NCI-H1930 (cell line): ENCODE results near the gene CA4.
"Not testable (repeated sequence)": the region's sequence is repeated elsewhere in the genome, so short reads cannot be mapped to it uniquely, and the experiment has no call there.

ENCODE experiments used
- DNase-seq, 2 experiments: peaks; one replicate each; lab custom pipeline; 2025; lab: John Stamatoyannopoulos, UW

Gene CA4

GRCh38 chr17:60174767-60175166 lies 25.0 kb downstream of the CA4 start:
- DNase-seq, result not testable (repeated sequence)

DNA sequence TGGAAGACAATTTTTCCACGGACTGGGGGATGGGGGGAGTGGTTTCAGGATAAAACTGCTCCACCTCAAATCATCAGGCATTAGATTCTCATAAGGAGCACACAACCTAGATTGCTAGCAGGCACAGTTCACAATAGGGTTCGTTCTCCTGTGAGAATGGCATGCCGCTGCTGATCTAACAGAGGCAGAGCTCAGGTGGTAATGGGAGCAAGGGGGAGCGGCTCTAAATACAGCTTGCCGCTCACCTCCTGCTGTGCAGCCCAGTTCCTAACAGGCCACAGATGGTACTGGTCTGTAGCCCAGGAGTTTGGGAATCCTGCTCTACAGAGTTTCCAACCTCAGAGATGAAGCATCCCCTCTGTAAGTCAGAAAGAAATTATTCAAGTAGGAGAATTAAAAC lies 27.0 kb downstream of the CA4 start:
- DNase-seq, result not testable (repeated sequence)

GRCh38 chr17:60178180-60178579 lies 28.4 kb downstream of the CA4 start:
- DNase-seq, result not testable (repeated sequence)

DNA sequence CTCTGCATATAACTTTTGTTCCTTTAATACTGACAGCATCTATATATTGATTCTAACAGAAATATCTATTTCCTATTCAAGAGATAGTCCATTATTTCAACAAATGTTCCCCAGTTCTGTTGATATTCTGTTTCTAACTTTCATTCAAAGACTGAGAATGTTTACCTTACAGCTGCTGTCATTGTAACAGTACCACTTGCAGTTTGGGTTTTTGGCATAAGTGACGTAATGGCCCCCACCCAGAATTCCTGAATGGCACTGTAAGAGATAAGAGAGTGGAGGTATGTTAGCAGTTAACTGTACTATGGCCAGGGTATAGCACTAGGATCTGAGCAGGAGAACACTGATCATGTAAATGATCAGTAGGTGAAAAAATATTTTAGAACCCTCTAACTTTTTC lies 30.6 kb downstream of the CA4 start:
- not testable (repeated sequence) for DNase-seq

- not testable (repeated sequence) for DNase-seq
Measured at GRCh38 chr17:60186372-60186771, 36.6 kb downstream of the CA4 start.

DNA sequence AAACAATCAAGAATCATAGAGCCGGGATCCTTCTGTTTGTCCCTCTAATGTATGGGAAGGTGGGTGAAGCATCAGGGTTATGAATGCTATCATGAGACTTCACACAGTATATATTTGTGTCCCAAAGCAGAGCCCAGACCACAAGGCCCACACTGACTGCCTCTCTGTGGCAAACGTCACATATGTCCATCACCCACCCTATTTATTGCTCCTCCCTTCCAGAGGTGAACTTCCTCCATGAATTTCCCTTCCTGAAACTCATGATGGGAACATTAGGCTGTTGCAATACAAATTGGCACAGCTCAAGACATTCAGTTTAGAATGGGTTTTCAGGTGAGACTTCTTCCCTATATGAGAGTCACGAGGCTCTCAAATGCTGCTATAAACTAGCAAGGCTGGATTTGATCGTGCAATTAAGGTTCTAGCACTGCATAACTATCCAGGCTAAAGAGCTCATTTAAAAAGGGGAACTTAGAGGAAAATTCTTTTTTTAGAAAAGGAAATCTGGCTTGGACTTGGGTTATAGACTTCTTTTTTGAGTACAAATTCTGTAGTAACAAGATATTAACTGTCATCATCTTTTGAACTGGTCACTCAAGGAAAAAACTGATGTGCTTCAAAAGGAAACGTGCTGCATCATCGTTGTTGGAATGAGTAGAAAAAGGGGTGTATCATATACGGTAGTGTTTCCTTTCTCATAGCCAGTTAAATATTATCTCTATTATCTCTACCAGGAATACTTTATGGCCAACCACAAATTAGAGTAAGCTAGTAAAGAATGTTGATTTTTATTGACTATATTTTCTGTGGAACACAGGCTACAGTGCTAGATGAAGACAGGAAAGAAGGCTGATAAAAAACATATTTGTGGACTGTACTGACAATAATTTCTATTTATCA lies 37.3 kb downstream of the CA4 start:
- DNase-seq, result not testable (repeated sequence)

GRCh38 chr17:60188759-60189158 lies 39.0 kb downstream of the CA4 start:
- no peak for DNase-seq

DNA sequence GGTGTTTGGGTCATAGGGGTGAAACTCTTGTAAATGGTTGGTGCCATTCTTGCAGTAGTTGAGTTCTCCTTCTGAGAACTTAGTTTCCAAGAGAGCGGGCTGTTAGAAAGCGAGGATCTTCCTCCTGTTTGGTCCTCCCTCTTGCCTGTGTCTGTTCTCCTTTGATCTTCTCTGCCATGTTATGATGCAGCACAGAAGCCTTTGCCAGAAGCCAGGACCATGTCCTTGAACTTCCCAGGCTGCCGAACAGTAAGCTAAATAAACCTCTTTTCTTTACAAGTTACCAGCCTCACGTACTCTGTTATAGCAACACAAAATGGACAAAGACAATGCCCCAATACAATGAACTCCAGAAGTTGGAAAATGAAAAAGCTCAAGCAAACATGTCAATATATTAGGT lies 40.3 kb downstream of the CA4 start:
- DNase-seq, result not testable (repeated sequence)

DNA sequence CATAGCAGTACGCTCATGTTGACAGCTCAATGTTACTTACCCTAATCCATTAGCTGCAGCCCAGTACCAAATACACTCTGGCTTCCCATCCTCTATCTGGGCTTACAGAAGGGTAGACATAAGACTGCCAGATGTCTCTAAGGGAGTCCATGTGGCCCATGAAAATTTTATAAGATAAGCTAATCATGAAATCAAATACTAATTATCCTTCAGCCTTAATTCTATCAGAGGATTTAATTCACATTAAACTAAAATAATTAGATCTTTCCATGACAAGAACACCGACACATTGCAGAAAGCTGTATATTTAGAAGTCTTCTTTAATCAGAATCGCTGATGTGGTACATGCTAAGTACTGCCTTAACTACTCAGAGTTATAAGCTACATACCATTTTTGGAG lies 43.3 kb downstream of the CA4 start:
- DNase-seq, result not testable (repeated sequence)

DNA sequence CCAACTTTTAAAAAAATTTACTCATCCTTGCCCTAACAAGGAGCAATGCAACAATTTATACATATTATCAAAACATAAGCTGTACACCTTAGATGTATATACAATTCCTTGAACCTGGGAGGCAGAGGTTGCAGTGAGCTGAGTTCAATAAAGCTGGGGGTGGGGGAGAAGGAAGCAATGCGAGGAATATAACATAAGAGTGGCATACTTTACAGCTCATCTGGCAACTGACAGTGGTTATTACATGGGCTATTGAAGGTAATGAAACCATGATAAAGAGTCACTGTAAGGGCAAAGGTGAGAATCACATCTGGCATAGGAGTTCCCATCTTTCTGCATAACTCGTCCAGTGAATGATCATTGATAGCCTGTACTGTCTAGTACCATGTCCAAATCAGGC lies 43.7 kb downstream of the CA4 start:
- no peak for DNase-seq

DNA sequence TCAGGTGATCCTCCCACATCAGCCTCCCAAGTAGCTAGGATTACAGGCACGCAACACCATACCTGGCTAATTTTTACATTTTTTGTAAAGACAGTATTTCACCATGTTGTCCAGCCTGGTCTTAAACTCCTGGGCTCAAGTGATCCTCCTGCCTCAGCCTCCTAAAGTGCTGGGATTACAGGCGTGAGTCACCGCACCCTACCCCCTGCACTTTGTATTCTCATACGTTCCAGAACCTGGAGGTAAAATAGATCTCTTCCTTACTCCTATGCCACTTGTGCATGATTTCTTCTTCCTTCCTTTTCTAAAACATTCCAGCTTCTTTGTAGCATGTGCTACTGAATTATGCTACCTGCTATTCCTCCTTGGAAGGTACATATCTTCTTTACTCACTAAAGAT lies 44.4 kb downstream of the CA4 start:
- DNase-seq, result not testable (repeated sequence)

DNA sequence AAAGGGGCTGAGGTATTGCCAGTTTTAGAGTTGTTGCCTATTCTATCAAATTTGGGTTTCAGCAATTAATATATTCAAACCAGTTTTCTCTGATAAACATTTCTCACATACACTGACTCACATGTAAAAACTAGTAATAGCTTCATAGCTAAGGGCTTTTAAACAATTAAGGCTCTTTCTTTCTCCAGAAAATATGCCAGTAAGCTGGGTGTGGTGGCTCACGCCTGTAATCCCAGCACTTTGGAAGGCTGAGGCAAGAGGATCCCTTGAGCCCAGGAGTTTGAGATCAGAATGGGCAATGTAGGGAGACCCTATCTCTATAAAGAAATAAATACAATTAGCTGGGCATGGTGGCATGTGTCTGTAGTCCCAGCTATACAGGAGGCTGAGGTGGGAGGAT lies 48.9 kb downstream of the CA4 start:
- not testable (repeated sequence) for DNase-seq

DNA sequence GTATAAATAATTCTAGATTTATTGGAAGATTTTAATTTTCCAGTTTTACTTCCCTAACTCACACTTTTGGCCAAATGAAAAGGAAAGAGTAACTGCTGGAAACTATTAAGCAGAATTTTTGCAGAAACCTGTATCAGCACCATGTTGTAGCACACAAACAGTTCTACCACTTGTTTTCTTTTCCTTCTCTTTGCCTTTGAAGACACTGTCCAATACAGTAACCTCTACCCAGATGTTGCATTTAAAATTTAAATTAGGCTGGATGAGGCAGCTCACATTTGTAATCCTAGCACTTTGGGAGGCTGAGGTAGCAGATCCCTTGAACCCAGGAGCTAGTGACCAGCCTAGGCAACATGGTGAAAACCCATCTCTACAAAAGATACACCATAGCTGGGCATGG lies 56.0 kb downstream of the CA4 start:
- DNase-seq, result not testable (repeated sequence)

DNA sequence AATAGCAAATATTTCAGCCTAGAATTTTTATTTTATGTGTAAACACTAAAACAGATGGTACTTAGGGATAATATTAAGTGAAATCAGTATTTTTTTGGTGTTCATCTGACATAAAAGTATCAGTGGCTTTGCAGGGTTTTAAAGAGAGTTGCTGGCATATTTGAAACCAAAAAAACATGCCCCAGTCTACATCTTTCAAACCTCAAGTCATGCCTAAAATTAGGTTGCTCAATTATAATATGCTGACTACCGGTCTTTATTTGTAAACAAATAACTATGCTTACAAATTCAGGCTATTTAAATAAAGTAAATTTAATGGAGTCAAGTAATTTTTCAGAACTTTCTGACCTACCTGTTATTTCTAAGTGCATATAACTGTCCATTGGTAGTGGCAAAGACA lies 58.5 kb downstream of the CA4 start:
- not testable (repeated sequence) for DNase-seq
